Aorta (tissue), 5 donors: ENCODE data around the gene TTLL11. TPM values are rescaled to one million over a fixed set of nuclear protein-coding genes. Genes with fewer than 3 reads are reported as not detected.
"Not testable (repeated sequence)": the region's sequence is repeated elsewhere in the genome, so short reads cannot be mapped to it uniquely, and the experiment has no call there.

ENCODE experiments used
- ATAC-seq: fragments of 200-7000 bp; cut with Tn5 transposase; one replicate; pipeline ENCODE4 v1.9.1; 2022; ENCODE audit warnings: moderate library complexity; ENCODE audit not compliant: low FRiP score
- DNase-seq, 2 donors: peaks; one replicate each; pipeline ENCODE4 v3.0.0-alpha.2; 2020
- H3K27ac ChIP-seq, 2 donors: one replicate each; pipeline ENCODE4 v1.5.1; 2013; ENCODE audit warnings: low read length in 2 of 2, mild to moderate bottlenecking in 2 of 2, moderate library complexity in 2 of 2, control low read depth in 1 of 2, inconsistent platforms in 1 of 2, low read depth in 1 of 2
- H3K27me3 ChIP-seq, 2 donors: one replicate each; pipeline ENCODE4 v1.6.1; 2013; ENCODE audit warnings: control low read depth in 1 of 2, low read length in 1 of 2, mild to moderate bottlenecking in 1 of 2, moderate library complexity in 1 of 2; ENCODE audit not compliant: insufficient read depth in 2 of 2, control insufficient read depth in 1 of 2
- H3K36me3 ChIP-seq, 2 donors: one replicate each; pipeline ENCODE4 v1.6.1; 2013; ENCODE audit warnings: control low read depth in 1 of 2, low read length in 1 of 2, mild to moderate bottlenecking in 1 of 2; ENCODE audit not compliant: insufficient read depth in 2 of 2, control insufficient read depth in 1 of 2
- H3K4me1 ChIP-seq, 2 donors: one replicate each; pipeline ENCODE4 v1.6.1; 2013; ENCODE audit warnings: low read length in 2 of 2, control low read depth in 1 of 2, mild to moderate bottlenecking in 1 of 2, moderate library complexity in 1 of 2; ENCODE audit not compliant: insufficient read depth in 2 of 2, control insufficient read depth in 1 of 2
- H3K4me3 ChIP-seq, 2 donors: one replicate each; pipeline ENCODE4 v1.5.1; 2013; ENCODE audit warnings: low read length in 2 of 2, control low read depth in 1 of 2, mild to moderate bottlenecking in 1 of 2
- H3K9me3 ChIP-seq: one replicate; pipeline ENCODE4 v1.6.1; 2013; ENCODE audit warnings: mild to moderate bottlenecking, low read length; ENCODE audit not compliant: control insufficient read depth
- WGBS, 2 donors: extraction: QIAGEN DNeasy Blood & Tissue Kit; methylation state at CpG; one replicate each; pipeline ENCODE4 v1.1.7; 2013; 5-methylcytosine and 5-hydroxymethylcytosine counted together
- intact Hi-C, 2 donors: fragments of 100-400 bp; cut with DNase I; formaldehyde crosslinking; loops; one replicate each; pipeline versions ENCODE4 v1.14.2 to v1.15.0; 2022
- polyA plus RNA-seq, 2 donors: library from polyadenylated mRNA; stranded (reverse); fragments of 200-250 nt; gene quantifications; one replicate each; pipeline ENCODE4 v1.2.3, GENCODE V29; 2013
- total RNA-seq, 2 donors: library from RNA; stranded (reverse); fragmentation: NEBNext Ultra II Directional; extraction: Animal tissue kit (Norgen Biotek cat#: 25700); gene quantifications; one replicate each; pipeline ENCODE4 v1.2.1, GENCODE V29; 2021
- donor health status: healthy with polysubstance abuse.
- donor health status: Bipolar disorder and iron deficiency.
- donor health status: DM: no; HTN: no; CAD: no.
- donor health status: DM: no; HTN: no; CAD: no.
- donor health status: DM: yes; HTN: yes; CAD: no.

The TTLL11 gene
- total and polyA plus RNA-seq, 4 donors: 7.7 to 31.4 (median 18.3) TPM

- Histone ChIP-seq H3K9me3 (no peaks in the 10 kb centered on the region), H3K4me1 (no peaks in the 10 kb centered on the region), H3K27me3 (no peaks in the 10 kb centered on the region), H3K4me3 (no peak overlapping the region), H3K36me3 (no peaks in the 10 kb centered on the region), H3K27ac (no peak overlapping the region)
- 58 to 92% methylated on average over 12 of the region's 12 CpGs for WGBS, 2 donors
- ATAC-seq (no peak), DNase-seq (no peak)
- intact Hi-C loops: no loop called here
These were observed 285.9 kb downstream of the TTLL11 start for GRCh38 chr9:121807069-121807822.

- WGBS, 2 donors: 92 to 94% methylated on average over 5 of the region's 5 CpGs
- Histone ChIP-seq H3K9me3 (no peaks in the 10 kb centered on the region), H3K4me1 (no peaks in the 10 kb centered on the region), H3K27me3 (no peaks in the 10 kb centered on the region), H3K36me3 (no peaks in the 10 kb centered on the region), H3K4me3 (no peak overlapping the region), H3K27ac (no peak overlapping the region)
- intact Hi-C loops: no loop called here
- DNase-seq (no peak), ATAC-seq (no peak)
These were observed 290.4 kb downstream of the TTLL11 start for GRCh38 chr9:121802753-121803152.

- H3K4me1 ChIP-seq: no peaks in the 10 kb centered on the region
- intact Hi-C loops: no loop called here
- no peaks in the 10 kb centered on the region for H3K9me3 ChIP-seq
- no peak overlapping the region for H3K4me3 ChIP-seq
- ATAC-seq: no peak
- no peak overlapping the region for H3K27ac ChIP-seq
- WGBS, 2 donors: 51 to 60% methylated on average over 3 of the region's 3 CpGs
- H3K36me3 ChIP-seq: no peaks in the 10 kb centered on the region
- no peaks in the 10 kb centered on the region for H3K27me3 ChIP-seq
- no peak for DNase-seq
These were observed 291.5 kb downstream of the TTLL11 start for GRCh38 chr9:121801579-121801978.

DNA sequence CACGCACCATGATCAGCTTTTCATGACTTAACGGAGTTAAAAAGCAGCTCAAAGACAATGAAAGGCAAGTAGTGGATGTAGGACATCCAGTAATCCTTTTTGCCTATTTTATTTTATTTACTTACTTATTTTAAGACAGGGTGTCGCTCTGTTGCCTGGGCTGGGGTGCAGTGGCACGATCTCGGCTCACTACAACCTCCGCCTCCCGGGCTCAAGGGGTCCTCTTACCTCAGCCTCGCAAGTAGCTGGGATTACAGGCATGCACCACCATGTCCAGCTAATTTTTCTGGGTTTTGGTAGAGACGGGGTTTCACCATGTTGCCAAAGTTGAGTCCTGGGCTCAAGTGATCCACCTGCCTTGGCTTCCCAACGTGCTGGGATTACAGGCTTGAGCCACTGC is 292.7 kb downstream of the TTLL11 start:
- intact Hi-C loops: no loop called here
- Histone ChIP-seq H3K4me3 (no peak overlapping the region), H3K4me1 (no peaks in the 10 kb centered on the region), H3K27me3 (no peaks in the 10 kb centered on the region), H3K27ac (no peak overlapping the region), H3K36me3 (no peaks in the 10 kb centered on the region), H3K9me3 (no peaks in the 10 kb centered on the region)
- WGBS, 2 donors: 94 to 95% methylated on average over 10 of the region's 10 CpGs
- ATAC-seq (no peak), DNase-seq (no peak)

- intact Hi-C loops: no loop called here
- no peak overlapping the region for H3K4me3 ChIP-seq
- H3K9me3 ChIP-seq: no peaks in the 10 kb centered on the region
- H3K36me3 ChIP-seq: no peaks in the 10 kb centered on the region
- H3K27ac ChIP-seq: no peak overlapping the region
- 85 to 86% methylated on average over 5 of the region's 5 CpGs for WGBS, 2 donors
- ATAC-seq: no peak
- no peaks in the 10 kb centered on the region for H3K27me3 ChIP-seq
- DNase-seq: no peak
- H3K4me1 ChIP-seq: no peaks in the 10 kb centered on the region
These were observed 294.2 kb downstream of the TTLL11 start for GRCh38 chr9:121798941-121799340.

DNA sequence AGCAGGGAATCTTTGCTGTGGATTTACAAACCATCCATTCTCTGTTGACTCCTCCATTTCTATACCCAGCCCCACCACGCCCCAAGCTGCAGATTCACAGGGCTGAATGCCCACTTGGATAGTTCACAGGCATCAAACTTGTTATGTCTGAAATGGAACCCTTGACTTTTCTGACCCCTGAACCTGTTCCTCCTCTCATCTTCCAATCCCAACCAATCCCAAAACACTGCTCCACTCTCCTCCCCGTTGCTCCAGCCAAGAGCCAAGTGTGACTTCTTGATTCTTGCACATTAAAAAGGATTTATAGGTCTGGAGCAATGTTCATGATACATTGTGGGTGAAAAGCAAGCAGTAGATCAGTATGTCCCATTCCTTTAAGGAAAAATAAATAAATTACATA is 296.0 kb downstream of the TTLL11 start:
- Histone ChIP-seq H3K27me3 (no peaks in the 10 kb centered on the region), H3K36me3 (no peaks in the 10 kb centered on the region), H3K4me1 (no peaks in the 10 kb centered on the region), H3K9me3 (no peaks in the 10 kb centered on the region), H3K4me3 (no peak overlapping the region), H3K27ac (no peak overlapping the region)
- DNase-seq: no peak
- intact Hi-C loops: no loop called here
- no peak for ATAC-seq
- WGBS, 2 donors: 92 to 98% methylated on average over 2 of the region's 2 CpGs

DNA sequence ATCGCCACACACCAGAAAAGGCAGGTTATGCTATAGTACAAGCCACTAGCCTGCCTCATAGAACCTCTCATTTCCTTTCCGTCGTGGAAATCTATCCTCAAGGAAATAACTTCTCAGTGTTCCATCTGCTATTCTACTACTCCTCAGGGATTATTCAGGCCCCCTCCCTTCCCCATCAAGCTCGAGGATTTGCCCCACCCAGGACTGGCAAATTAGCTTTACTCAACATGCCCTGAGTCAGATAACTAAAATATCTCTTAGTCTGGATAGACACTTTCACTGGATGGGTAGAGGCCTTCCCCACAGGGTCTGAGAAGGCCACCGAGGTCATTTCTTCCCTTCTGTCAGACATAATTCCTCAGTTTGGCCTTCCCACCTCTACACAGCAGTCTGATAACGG is 298.8 kb downstream of the TTLL11 start:
- H3K4me3 ChIP-seq, intact Hi-C loops, H3K4me1 ChIP-seq, ATAC-seq, H3K27me3 ChIP-seq, H3K27ac ChIP-seq, H3K9me3 ChIP-seq, H3K36me3 ChIP-seq, DNase-seq: not testable (repeated sequence)
- WGBS, 2 donors: 84 to 85% methylated on average over 6 of the region's 6 CpGs

- H3K27me3 ChIP-seq, H3K9me3 ChIP-seq, ATAC-seq, H3K36me3 ChIP-seq, intact Hi-C loops, H3K4me1 ChIP-seq, H3K27ac ChIP-seq, H3K4me3 ChIP-seq: not testable (repeated sequence)
- peak in 1 of 2 donors; percentile 57 for DNase-seq
- 89 to 91% methylated on average over 10 of the region's 10 CpGs for WGBS, 2 donors
These were observed 300.6 kb downstream of the TTLL11 start for GRCh38 chr9:121792476-121792875.

DNA sequence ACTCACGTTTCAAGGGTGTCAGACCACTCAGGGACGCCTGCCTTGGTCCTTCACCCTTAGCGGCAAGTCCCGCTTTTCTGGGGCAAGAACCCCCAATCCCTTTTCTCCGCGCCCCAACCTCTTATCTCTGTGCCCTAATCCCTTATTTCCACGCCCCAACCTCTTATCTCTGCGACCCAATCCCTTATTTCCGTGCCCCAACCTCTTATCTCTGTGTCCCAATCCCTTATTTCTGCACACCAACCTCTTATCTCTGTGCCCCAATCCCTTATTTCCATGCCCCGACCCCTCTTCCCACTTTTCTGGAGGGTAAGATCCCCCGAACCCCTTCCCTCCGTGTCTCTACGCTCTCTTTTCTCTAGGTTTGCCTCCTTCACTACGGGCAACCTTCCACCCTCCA is 302.3 kb downstream of the TTLL11 start:
- no peak overlapping the region for H3K4me3 ChIP-seq
- H3K27ac ChIP-seq: no peak overlapping the region
- no peaks in the 10 kb centered on the region for H3K9me3 ChIP-seq
- H3K36me3 ChIP-seq: no peaks in the 10 kb centered on the region
- intact Hi-C loops: no loop called here
- no peak for ATAC-seq
- H3K4me1 ChIP-seq: no peaks in the 10 kb centered on the region
- no peak for DNase-seq
- 75 to 92% methylated on average over 9 to 14 of the region's 14 CpGs for WGBS, 2 donors
- H3K27me3 ChIP-seq: no peaks in the 10 kb centered on the region
